Measurements from ENCODE around the gene TBCD.

DNA sequence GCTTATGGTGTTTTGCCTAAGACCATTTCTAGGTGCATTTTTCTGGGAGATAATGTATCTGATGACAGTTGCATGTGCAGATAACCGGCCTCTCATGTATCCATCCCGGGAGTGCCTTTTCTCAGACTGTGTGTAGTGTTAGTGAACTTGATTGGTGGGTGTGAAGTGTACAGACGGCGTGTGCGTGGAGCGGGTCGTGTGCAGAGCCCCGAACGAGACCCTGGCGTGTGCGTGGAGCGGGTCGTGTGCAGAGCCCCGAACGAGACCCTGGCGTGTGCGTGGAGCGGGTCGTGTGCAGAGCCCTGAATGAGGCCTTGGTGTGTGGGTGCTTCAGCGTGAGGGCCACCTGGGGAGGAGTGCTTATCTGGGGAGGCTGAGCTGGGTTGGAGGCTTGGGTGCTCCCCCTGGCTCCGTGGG lies 116.9 kb downstream of the TBCD start:
- TF ChIP-seq, protein P1, sequence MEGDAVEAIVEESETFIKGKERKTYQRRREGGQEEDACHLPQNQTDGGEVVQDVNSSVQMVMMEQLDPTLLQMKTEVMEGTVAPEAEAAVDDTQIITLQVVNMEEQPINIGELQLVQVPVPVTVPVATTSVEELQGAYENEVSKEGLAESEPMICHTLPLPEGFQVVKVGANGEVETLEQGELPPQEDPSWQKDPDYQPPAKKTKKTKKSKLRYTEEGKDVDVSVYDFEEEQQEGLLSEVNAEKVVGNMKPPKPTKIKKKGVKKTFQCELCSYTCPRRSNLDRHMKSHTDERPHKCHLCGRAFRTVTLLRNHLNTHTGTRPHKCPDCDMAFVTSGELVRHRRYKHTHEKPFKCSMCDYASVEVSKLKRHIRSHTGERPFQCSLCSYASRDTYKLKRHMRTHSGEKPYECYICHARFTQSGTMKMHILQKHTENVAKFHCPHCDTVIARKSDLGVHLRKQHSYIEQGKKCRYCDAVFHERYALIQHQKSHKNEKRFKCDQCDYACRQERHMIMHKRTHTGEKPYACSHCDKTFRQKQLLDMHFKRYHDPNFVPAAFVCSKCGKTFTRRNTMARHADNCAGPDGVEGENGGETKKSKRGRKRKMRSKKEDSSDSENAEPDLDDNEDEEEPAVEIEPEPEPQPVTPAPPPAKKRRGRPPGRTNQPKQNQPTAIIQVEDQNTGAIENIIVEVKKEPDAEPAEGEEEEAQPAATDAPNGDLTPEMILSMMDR (IDR thresholded peaks at IDR 0.05; ENCODE audit: insufficient read depth, low read depth, low read length) = no peak
- TF ChIP-seq EZH2 (IDR thresholded peaks at IDR 0.05; ENCODE audit: insufficient read depth, low read length) = no peak
